ENCODE results near the gene IFI44.

- TF ChIP-seq ZNF274 (IDR thresholded peaks at IDR 0.05; ENCODE audit: low read depth, low read length), result no peak
- TF ChIP-seq YY1 (IDR thresholded peaks at IDR 0.05; ENCODE audit: insufficient read depth, insufficient read length), result no peak
- no peak for TF ChIP-seq SUZ12 (IDR thresholded peaks at IDR 0.05; ENCODE audit: extremely low read depth, insufficient read depth, insufficient read length)
Measured at GRCh38 chr1:78650114-78650660, 556 bp downstream of the IFI44 start.

Measured in NT2/D1 (cell line).